Trophoblast cell (in vitro differentiated cells and primary cell): ENCODE measurements around the gene PAK4.

ENCODE experiments used
- DNase-seq, 2 donors: peaks; one replicate each; pipeline ENCODE4 v3.0.0-alpha.2; 2016
- H2AFZ ChIP-seq: 2 replicates; pipeline ENCODE4 v1.6.1; 2013; ENCODE audit warnings: low read length, moderate library complexity, mild to moderate bottlenecking; ENCODE audit not compliant: insufficient read depth, poor library complexity
- H2AK5ac ChIP-seq: 2 replicates; pipeline ENCODE4 v1.6.1; 2013; ENCODE audit warnings: mild to moderate bottlenecking, low read length
- H2BK120ac ChIP-seq: 2 replicates; pipeline ENCODE4 v1.6.1; 2013; ENCODE audit warnings: low read length, mild to moderate bottlenecking, moderate library complexity; ENCODE audit not compliant: insufficient read depth, poor library complexity
- H2BK12ac ChIP-seq: 2 replicates; pipeline ENCODE4 v1.6.1; 2013; ENCODE audit warnings: mild to moderate bottlenecking, low read length, moderate library complexity
- H2BK5ac ChIP-seq: 2 replicates; pipeline ENCODE4 v1.6.1; 2013; ENCODE audit warnings: low read length, low read depth, moderate library complexity, mild to moderate bottlenecking; ENCODE audit not compliant: poor library complexity
- H3K14ac ChIP-seq: 2 replicates; pipeline ENCODE4 v1.6.1; 2013; ENCODE audit warnings: mild to moderate bottlenecking, low read length
- H3K18ac ChIP-seq: 2 replicates; pipeline ENCODE4 v1.6.1; 2013; ENCODE audit warnings: mild to moderate bottlenecking, low read length
- H3K23ac ChIP-seq: 2 replicates; pipeline ENCODE4 v1.6.1; 2013; ENCODE audit warnings: low read length
- H3K27ac ChIP-seq: 2 replicates; pipeline ENCODE4 v1.5.1; 2013; ENCODE audit warnings: low read depth, mild to moderate bottlenecking, inconsistent platforms, low read length, moderate library complexity
- H3K27me3 ChIP-seq: 2 replicates; pipeline ENCODE4 v1.6.1; 2013; ENCODE audit warnings: inconsistent platforms, mild to moderate bottlenecking, low read length, moderate library complexity; ENCODE audit not compliant: insufficient read depth
- H3K36me3 ChIP-seq, 2 experiments: 1 replicate in 1 of 2; 2 replicates in 1 of 2; pipeline ENCODE4 v1.6.1; 2013; ENCODE audit warnings: low read length in 2 of 2, mild to moderate bottlenecking in 2 of 2, moderate library complexity in 1 of 2; ENCODE audit not compliant: insufficient read depth in 2 of 2, control insufficient read depth in 1 of 2
- H3K4ac ChIP-seq: 2 replicates; pipeline ENCODE4 v1.6.1; 2013; ENCODE audit warnings: low read depth, mild to moderate bottlenecking, low read length, moderate library complexity
- H3K4me1 ChIP-seq, 2 experiments: 1 replicate in 1 of 2; 2 replicates in 1 of 2; pipeline ENCODE4 v1.6.1; 2013; ENCODE audit warnings: low read length in 2 of 2, mild to moderate bottlenecking in 2 of 2, moderate library complexity in 1 of 2; ENCODE audit not compliant: insufficient read depth in 2 of 2, control insufficient read depth in 1 of 2
- H3K4me2 ChIP-seq: 2 replicates; pipeline ENCODE4 v1.6.1; 2013; ENCODE audit warnings: inconsistent platforms, mild to moderate bottlenecking, low read length, moderate library complexity
- H3K4me3 ChIP-seq: 2 replicates; pipeline ENCODE4 v1.5.1; 2013; ENCODE audit warnings: mild to moderate bottlenecking, low read depth, low read length, inconsistent platforms
- H3K79me1 ChIP-seq: one replicate; pipeline ENCODE4 v1.6.1; 2013; ENCODE audit warnings: low read length
- H3K79me2 ChIP-seq: 2 replicates; pipeline ENCODE4 v1.6.1; 2013; ENCODE audit warnings: low read length, mild to moderate bottlenecking; ENCODE audit not compliant: control insufficient read depth, insufficient read depth, poor library complexity
- H3K9ac ChIP-seq: 2 replicates; pipeline ENCODE4 v1.6.1; 2013; ENCODE audit warnings: mild to moderate bottlenecking, low read length
- H3K9me3 ChIP-seq: 2 replicates; pipeline ENCODE4 v1.6.1; 2013; ENCODE audit warnings: low read depth, mild to moderate bottlenecking, control low read depth, inconsistent platforms, low read length; ENCODE audit not compliant: insufficient read depth
- H4K12ac ChIP-seq: 2 replicates; pipeline ENCODE4 v1.6.1; 2013; ENCODE audit warnings: low read depth, mild to moderate bottlenecking, low read length, moderate library complexity
- H4K8ac ChIP-seq: 2 replicates; pipeline ENCODE4 v1.6.1; 2013; ENCODE audit warnings: low read depth, mild to moderate bottlenecking, low read length, moderate library complexity
- H4K91ac ChIP-seq: one replicate; pipeline ENCODE4 v1.6.1; 2013; ENCODE audit warnings: low read depth, mild to moderate bottlenecking, low read length, moderate library complexity
- WGBS: extraction: QIAGEN DNeasy Blood & Tissue Kit; methylation state at CpG from one replicate; pipeline ENCODE4 v1.1.7; 2013; ENCODE audit warnings: missing lambda C conversion rate; ENCODE audit not compliant: insufficient read length, insufficient coverage; ENCODE audit errors: extremely low coverage; 5-methylcytosine and 5-hydroxymethylcytosine counted together

Gene PAK4

DNA sequence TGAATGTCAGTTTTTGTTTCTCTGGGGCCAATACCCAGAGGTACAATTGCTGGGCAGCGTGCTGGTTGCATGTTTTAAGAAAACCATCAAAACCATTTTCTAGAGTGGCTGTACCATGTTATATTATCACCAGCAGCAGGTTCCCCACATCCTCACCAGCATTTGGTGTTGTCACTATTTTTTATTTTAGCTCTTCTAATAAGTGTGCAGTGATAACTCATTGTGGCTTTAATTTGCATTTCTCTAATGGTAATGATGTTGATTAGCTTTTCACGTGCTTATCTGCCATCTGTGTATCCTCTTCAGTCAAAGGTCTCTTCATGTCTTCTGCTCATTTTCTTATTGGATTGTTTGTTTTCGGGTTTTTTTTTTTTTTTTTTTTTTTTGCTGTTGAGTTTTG is 21.9 kb downstream of the PAK4 start:
- Histone ChIP-seq H3K23ac (no peak overlapping the region), H2BK12ac (no peak overlapping the region), H2BK5ac (no peak overlapping the region), H3K18ac (no peak overlapping the region), H3K4ac (no peak overlapping the region), H3K27ac (no peak overlapping the region), H4K8ac (no peak overlapping the region), H3K9ac (no peak overlapping the region), H3K4me1 (peaks cover 15 to 28% of the 10 kb centered on the region in 2 experiments), H4K91ac (no peak overlapping the region), H3K4me3 (no peak overlapping the region), H3K36me3 (peaks cover 0 to 3% of the 10 kb centered on the region in 2 experiments), H3K9me3 (no peaks in the 10 kb centered on the region), H3K79me2 (peaks cover 17% of the 10 kb centered on the region), H3K79me1 (peaks cover 13% of the 10 kb centered on the region), H2BK120ac (no peak overlapping the region), H2AK5ac (no peak overlapping the region), H4K12ac (no peak overlapping the region), H2AFZ (no peak overlapping the region), H3K14ac (no peak overlapping the region), H3K27me3 (no peaks in the 10 kb centered on the region), H3K4me2 (no peak overlapping the region)
- no peak for DNase-seq
- whole genome bisulfite sequencing, result no CpG with 5 or more reads among the region's 3 CpGs

DNA sequence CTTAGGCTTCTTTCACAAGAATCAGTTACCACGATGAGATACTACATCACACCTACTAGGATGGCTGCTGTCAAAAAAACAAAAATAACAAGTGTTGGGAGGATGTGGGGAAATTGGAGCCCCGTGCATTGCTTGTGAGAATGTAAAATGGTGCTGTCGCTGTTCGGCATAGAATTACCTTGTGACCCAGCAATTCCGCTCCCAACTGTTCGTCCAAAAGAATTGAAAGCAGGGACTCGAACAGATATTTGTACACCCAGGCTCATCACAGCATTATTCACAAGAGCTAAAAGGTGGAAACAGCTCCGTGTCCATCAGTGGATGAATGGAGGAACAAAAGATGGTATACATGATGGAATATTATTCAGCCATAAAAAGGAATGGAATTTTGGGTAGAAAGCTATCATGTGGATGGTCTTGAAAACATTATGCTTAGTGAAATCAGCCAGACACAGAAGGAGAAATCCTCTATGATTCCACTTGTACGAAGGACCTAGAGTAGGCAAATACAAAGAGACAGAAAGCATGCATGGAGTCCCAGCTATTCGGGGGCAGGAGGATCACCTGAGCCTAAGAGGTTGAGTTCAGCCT is 23.4 kb downstream of the PAK4 start:
- DNase-seq, result no peak
- H3K36me3 ChIP-seq, result peaks cover 1 to 3% of the 10 kb centered on the region in 2 experiments
- H3K79me1 ChIP-seq, result peaks cover 14% of the 10 kb centered on the region
- no peak overlapping the region for H2BK12ac ChIP-seq
- no peak overlapping the region for H3K27ac ChIP-seq
- H4K12ac ChIP-seq, result no peak overlapping the region
- no peak overlapping the region for H2BK120ac ChIP-seq
- H2AFZ ChIP-seq, result no peak overlapping the region
- peak overlapping the region; percentile 57 for H3K4ac ChIP-seq
- H4K91ac ChIP-seq, result no peak overlapping the region
- no peak overlapping the region for H3K9ac ChIP-seq
- no peak overlapping the region for H3K14ac ChIP-seq
- no peak overlapping the region for H3K18ac ChIP-seq
- H3K9me3 ChIP-seq, result no peaks in the 10 kb centered on the region
- no peak overlapping the region for H2BK5ac ChIP-seq
- H2AK5ac ChIP-seq, result no peak overlapping the region
- H3K4me2 ChIP-seq, result no peak overlapping the region
- H3K4me3 ChIP-seq, result no peak overlapping the region
- peaks cover 17% of the 10 kb centered on the region for H3K79me2 ChIP-seq
- no CpG with 5 or more reads among the region's 10 CpGs for WGBS
- no peak overlapping the region for H3K23ac ChIP-seq
- no peak overlapping the region for H4K8ac ChIP-seq
- peaks cover 19 to 27% of the 10 kb centered on the region in 2 experiments for H3K4me1 ChIP-seq
- H3K27me3 ChIP-seq, result no peaks in the 10 kb centered on the region

DNA sequence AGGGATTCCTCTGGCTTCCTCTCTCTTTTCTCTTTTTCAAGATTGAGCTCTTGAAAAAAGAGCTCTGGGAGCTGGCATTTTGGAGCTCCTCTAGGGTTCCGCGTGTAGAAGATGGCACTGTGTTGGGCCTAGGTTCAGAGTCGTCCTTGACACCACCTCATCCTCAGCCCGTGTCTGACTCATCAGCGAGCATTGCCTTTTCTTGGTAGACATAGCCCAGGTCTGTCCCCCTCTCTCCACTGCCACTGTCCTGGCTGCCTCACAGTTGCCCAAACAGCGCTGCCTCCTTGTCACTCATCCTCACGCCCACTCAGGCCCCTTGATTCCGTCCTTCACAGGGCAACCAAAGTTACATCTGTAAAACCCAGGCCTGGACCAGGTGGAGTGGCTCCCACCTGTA is 24.6 kb downstream of the PAK4 start:
- no peak overlapping the region for H3K14ac ChIP-seq
- H3K4me2 ChIP-seq, result no peak overlapping the region
- H3K9ac ChIP-seq, result no peak overlapping the region
- no peak overlapping the region for H2BK120ac ChIP-seq
- peak overlapping the region; percentile 18 for H2BK12ac ChIP-seq
- H2BK5ac ChIP-seq, result no peak overlapping the region
- peaks cover 24 to 27% of the 10 kb centered on the region in 2 experiments for H3K4me1 ChIP-seq
- no peaks in the 10 kb centered on the region for H3K9me3 ChIP-seq
- DNase-seq, result no peak
- peaks cover 20% of the 10 kb centered on the region for H3K79me2 ChIP-seq
- no peak overlapping the region for H4K91ac ChIP-seq
- no peak overlapping the region for H2AFZ ChIP-seq
- peaks cover 17% of the 10 kb centered on the region for H3K79me1 ChIP-seq
- no peak overlapping the region for H3K27ac ChIP-seq
- H2AK5ac ChIP-seq, result no peak overlapping the region
- peak overlapping the region; percentile 9 for H3K18ac ChIP-seq
- H3K4ac ChIP-seq, result peak overlapping the region; percentile 59
- no peak overlapping the region for H4K12ac ChIP-seq
- peaks cover 2 to 3% of the 10 kb centered on the region in 2 experiments for H3K36me3 ChIP-seq
- H3K4me3 ChIP-seq, result no peak overlapping the region
- H3K23ac ChIP-seq, result no peak overlapping the region
- no CpG with 5 or more reads among the region's 8 CpGs for WGBS
- H4K8ac ChIP-seq, result no peak overlapping the region
- H3K27me3 ChIP-seq, result no peaks in the 10 kb centered on the region

DNA sequence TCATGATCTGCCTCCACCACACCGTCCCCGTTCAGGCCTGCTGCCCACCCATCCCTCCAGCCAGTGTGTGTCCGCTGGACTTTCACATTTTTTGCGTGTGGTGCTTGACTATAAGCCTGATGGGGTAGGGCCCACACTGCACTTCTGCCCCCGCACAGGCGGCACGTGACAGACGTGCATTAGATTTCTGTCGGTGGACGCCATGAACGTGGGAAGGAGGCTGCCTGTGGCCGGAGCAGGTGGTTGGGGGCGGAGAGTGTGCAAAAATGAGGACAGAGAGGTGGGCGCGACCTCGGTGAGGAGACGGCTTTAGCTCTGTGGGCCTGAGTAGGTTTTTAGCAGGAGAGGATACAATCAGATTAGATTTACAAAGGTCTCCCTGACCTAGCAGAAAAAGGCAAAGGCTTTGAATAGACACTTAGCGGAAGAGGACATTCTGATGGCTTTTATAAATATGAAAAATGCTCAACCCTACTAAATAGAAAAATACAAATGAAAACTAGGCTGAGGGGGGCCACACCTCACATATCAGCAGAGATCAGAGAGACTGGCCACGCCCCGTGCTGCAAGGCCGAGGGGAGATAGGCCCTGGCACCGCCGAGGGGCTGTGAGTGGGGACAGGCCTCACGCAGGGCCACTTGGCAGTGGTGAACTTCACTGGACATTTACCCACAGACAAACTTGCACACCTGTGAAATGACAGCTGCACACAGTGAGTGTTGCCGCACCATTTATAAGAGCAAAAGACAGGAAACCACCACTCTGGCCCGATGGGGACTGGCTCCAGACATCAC is 25.4 kb downstream of the PAK4 start:
- no peak overlapping the region for H3K9ac ChIP-seq
- H2BK5ac ChIP-seq, result no peak overlapping the region
- H3K27ac ChIP-seq, result no peak overlapping the region
- no peak overlapping the region for H2AFZ ChIP-seq
- no peak overlapping the region for H2BK120ac ChIP-seq
- no peak overlapping the region for H3K23ac ChIP-seq
- no peak for DNase-seq
- WGBS, result no CpG with 5 or more reads among the region's 26 CpGs
- H3K4me3 ChIP-seq, result no peak overlapping the region
- no peak overlapping the region for H3K4me2 ChIP-seq
- H3K18ac ChIP-seq, result peak overlapping the region; percentile 49
- no peak overlapping the region for H2AK5ac ChIP-seq
- peaks cover 28 to 31% of the 10 kb centered on the region in 2 experiments for H3K4me1 ChIP-seq
- H3K79me2 ChIP-seq, result peaks cover 22% of the 10 kb centered on the region
- no peak overlapping the region for H3K14ac ChIP-seq
- no peak overlapping the region for H4K12ac ChIP-seq
- H2BK12ac ChIP-seq, result no peak overlapping the region
- H3K4ac ChIP-seq, result peak overlapping the region; percentile 7
- H3K9me3 ChIP-seq, result no peaks in the 10 kb centered on the region
- peaks cover 3 to 4% of the 10 kb centered on the region in 2 experiments for H3K36me3 ChIP-seq
- no peaks in the 10 kb centered on the region for H3K27me3 ChIP-seq
- H4K8ac ChIP-seq, result no peak overlapping the region
- H4K91ac ChIP-seq, result no peak overlapping the region
- H3K79me1 ChIP-seq, result peaks cover 16% of the 10 kb centered on the region
